NCI-H526 (cell line): Measurements from ENCODE around the gene CDH11.
A peak's percentile ranks its signal among the peaks of the same experiment; 100 is the strongest.

Experiments used
- DNase-seq, 2 experiments: peaks; one replicate each; lab custom pipeline; 2025; lab: John Stamatoyannopoulos, UW

Gene CDH11

GRCh38 chr16:64916051-64916450 lies 205.8 kb downstream of the CDH11 start:
- DNase-seq, result no peak

- peak in 1 of 2 experiments; percentile 44 for DNase-seq
Measured at GRCh38 chr16:64910356-64910755, 211.5 kb downstream of the CDH11 start.

GRCh38 chr16:64907844-64908243 lies 214.0 kb downstream of the CDH11 start:
- no peak for DNase-seq

- DNase-seq, result no peak
Measured at GRCh38 chr16:64903770-64904169, 218.1 kb downstream of the CDH11 start.

- DNase-seq, result no peak
Measured at GRCh38 chr16:64900517-64900916, 221.3 kb downstream of the CDH11 start.

- no peak for DNase-seq
Measured at GRCh38 chr16:64900019-64900418, 221.8 kb downstream of the CDH11 start.

GRCh38 chr16:64898159-64898558 lies 223.7 kb downstream of the CDH11 start:
- no peak for DNase-seq
